Muscle layer of colon (tissue), 2 donors: ENCODE results near the gene GPR42.

ENCODE experiments used
- H3K27ac ChIP-seq: one replicate; pipeline ENCODE4 v1.7.0; 2013; ENCODE audit warnings: low read depth, mild to moderate bottlenecking, low read length, moderate library complexity
- H3K27me3 ChIP-seq, 2 donors: one replicate each; pipeline ENCODE4 v1.7.0; 2013; ENCODE audit warnings: low read length in 2 of 2, mild to moderate bottlenecking in 2 of 2; ENCODE audit not compliant: insufficient read depth in 2 of 2, control insufficient read depth in 1 of 2
- H3K36me3 ChIP-seq: one replicate; pipeline ENCODE4 v1.7.0; 2013; ENCODE audit warnings: mild to moderate bottlenecking, low read length; ENCODE audit not compliant: insufficient read depth
- H3K4me1 ChIP-seq: one replicate; pipeline ENCODE4 v1.7.0; 2013; ENCODE audit warnings: mild to moderate bottlenecking, low read length; ENCODE audit not compliant: insufficient read depth
- H3K4me3 ChIP-seq, 2 donors: one replicate each; pipeline ENCODE4 v1.7.0; 2013; ENCODE audit warnings: low read length in 2 of 2, low read depth in 1 of 2, mild to moderate bottlenecking in 1 of 2, moderate library complexity in 1 of 2
- H3K9ac ChIP-seq: one replicate; pipeline ENCODE4 v1.7.0; 2013; ENCODE audit warnings: low read length
- H3K9me3 ChIP-seq: one replicate; pipeline ENCODE4 v1.7.0; 2013; ENCODE audit warnings: mild to moderate bottlenecking, low read length
- donor health status: abdominal sarcoma.
- donor health status: Adenocarcinoma of cecum.

Gene GPR42

DNA sequence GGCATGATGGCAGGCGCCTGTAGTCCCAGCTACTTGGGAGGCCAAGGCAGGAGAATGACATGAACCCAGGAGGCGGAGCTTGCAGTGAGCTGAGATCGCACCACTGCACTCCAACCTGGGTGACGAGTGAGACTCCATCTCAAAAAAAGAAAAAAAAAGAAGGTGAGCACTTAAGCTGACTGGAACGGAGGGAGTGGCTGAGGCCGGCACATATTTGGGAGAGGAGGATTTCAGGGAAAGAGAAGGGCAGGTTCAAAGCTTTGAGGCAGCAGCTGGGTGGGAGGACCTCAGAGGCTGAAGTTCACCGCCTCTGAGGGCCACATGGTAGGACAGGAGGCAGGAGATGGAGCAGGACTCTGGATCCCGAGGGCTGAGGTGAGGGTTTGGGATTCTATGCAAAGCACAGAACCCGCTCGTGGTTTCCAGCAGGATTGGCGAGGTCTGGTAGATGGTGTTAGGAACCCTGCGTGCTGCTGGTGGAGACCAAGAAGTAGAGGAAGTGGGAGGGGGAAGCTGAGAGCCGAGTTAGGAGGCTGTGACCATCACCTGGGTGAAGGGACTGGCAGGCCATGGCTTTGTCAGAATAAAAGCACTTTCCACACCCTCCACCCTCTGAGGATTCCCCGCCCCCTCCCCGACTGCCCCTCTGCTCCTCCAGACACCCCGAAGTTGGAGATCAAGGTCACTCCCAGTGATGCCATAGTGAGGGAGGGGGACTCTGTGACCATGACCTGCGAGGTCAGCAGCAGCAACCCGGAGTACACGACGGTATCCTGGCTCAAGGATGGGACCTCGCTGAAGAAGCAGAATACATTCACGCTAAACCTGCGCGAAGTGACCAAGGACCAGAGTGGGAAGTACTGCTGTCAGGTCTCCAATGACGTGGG, 33.5 kb upstream of the GPR42 start:
- Histone ChIP-seq H3K27ac (no peak overlapping the region), H3K4me3 (no peak overlapping the region)

GRCh38 chr19:35337984-35338296, 32.9 kb upstream of the GPR42 start:
- Histone ChIP-seq H3K9me3 (no peaks in the 10 kb centered on the region), H3K9ac (no peak overlapping the region), H3K4me3 (no peak overlapping the region), H3K36me3 (no peaks in the 10 kb centered on the region), H3K27ac (no peak overlapping the region), H3K27me3 (no peaks in the 10 kb centered on the region), H3K4me1 (no peaks in the 10 kb centered on the region)

More for the DNA sequence above, 33.5 kb upstream of the GPR42 start:
- H3K9ac ChIP-seq: no peak overlapping the region
- no peaks in the 10 kb centered on the region for H3K27me3 ChIP-seq
- H3K9me3 ChIP-seq: no peaks in the 10 kb centered on the region
- H3K4me1 ChIP-seq: no peaks in the 10 kb centered on the region
- H3K36me3 ChIP-seq: no peaks in the 10 kb centered on the region

GRCh38 chr19:35340431-35340830, 30.4 kb upstream of the GPR42 start:
- Histone ChIP-seq H3K9ac (no peak overlapping the region), H3K4me3 (no peak overlapping the region), H3K9me3 (no peaks in the 10 kb centered on the region), H3K36me3 (no peaks in the 10 kb centered on the region), H3K4me1 (no peaks in the 10 kb centered on the region), H3K27me3 (peaks cover 0 to 4% of the 10 kb centered on the region in 2 donors), H3K27ac (no peak overlapping the region)

- no peak overlapping the region for H3K4me3 ChIP-seq
- H3K9me3 ChIP-seq: no peaks in the 10 kb centered on the region
- H3K36me3 ChIP-seq: no peaks in the 10 kb centered on the region
- peaks cover 0 to 4% of the 10 kb centered on the region in 2 donors for H3K27me3 ChIP-seq
- H3K27ac ChIP-seq: no peak overlapping the region
- no peaks in the 10 kb centered on the region for H3K4me1 ChIP-seq
- H3K9ac ChIP-seq: no peak overlapping the region
These were observed 29.9 kb upstream of the GPR42 start for GRCh38 chr19:35341006-35341405.

DNA sequence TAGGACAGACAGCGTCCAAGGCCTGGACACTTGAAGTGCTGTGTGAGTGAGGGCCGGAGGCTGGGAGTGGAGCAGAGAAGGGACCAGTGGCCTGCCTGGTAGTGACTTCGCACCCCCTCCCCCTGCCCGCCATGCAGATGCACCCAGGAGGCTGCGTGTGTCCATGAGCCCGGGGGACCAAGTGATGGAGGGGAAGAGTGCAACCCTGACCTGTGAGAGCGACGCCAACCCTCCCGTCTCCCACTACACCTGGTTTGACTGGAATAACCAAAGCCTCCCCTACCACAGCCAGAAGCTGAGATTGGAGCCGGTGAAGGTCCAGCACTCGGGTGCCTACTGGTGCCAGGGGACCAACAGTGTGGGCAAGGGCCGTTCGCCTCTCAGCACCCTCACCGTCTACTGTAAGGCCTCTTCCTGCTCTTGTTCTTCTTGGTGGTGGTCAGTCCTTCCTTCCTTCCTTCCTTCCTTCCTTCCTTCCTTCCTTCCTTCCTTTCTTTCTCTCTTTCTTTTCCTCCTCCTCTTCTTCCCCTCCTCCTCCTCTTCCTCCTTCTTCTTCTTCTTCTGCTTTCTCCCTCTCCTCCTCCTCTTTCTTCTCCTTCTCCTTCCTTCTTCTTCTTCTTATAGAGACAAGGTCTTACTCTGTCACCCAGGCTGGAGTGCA, 29.2 kb upstream of the GPR42 start:
- H3K4me3 ChIP-seq: no peak overlapping the region
- H3K36me3 ChIP-seq: no peaks in the 10 kb centered on the region

GRCh38 chr19:35342430-35342829, 28.4 kb upstream of the GPR42 start:
- no peaks in the 10 kb centered on the region for H3K4me1 ChIP-seq
- H3K4me3 ChIP-seq: no peak overlapping the region
- H3K9me3 ChIP-seq: no peaks in the 10 kb centered on the region
- H3K36me3 ChIP-seq: no peaks in the 10 kb centered on the region
- H3K27me3 ChIP-seq: peaks cover 0 to 4% of the 10 kb centered on the region in 2 donors
- H3K9ac ChIP-seq: no peak overlapping the region
- H3K27ac ChIP-seq: no peak overlapping the region

More for the DNA sequence above, 29.2 kb upstream of the GPR42 start:
- Histone ChIP-seq H3K9me3 (no peaks in the 10 kb centered on the region), H3K4me1 (no peaks in the 10 kb centered on the region), H3K27me3 (peaks cover 0 to 4% of the 10 kb centered on the region in 2 donors), H3K27ac (no peak overlapping the region), H3K9ac (no peak overlapping the region)

DNA sequence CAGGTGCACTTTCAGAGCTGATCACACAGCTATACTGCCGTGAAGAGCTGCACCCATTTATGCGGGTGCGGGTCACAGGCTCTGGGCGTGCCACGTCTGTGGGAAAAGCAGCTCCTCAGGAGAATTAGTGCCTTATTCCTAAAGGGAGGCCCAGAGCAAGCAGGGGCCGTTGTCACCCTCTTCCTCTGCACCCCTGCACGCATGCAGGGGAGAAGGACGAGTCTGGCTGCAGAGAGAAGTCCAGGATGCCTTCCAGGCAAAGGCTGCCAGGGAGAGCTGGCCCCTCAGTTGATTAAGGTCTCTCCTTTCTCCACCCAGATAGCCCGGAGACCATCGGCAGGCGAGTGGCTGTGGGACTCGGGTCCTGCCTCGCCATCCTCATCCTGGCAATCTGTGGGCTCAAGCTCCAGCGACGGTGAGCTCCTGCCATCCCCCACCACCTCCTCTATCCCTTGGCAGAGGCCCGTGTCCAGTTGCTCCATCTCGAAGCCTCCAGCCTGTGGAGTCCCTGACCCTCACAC, 26.3 kb upstream of the GPR42 start:
- peaks cover 0 to 4% of the 10 kb centered on the region in 2 donors for H3K27me3 ChIP-seq
- no peak overlapping the region for H3K9ac ChIP-seq
- no peaks in the 10 kb centered on the region for H3K9me3 ChIP-seq
- H3K4me1 ChIP-seq: no peaks in the 10 kb centered on the region
- H3K36me3 ChIP-seq: no peaks in the 10 kb centered on the region
- H3K4me3 ChIP-seq: no peak overlapping the region
- no peak overlapping the region for H3K27ac ChIP-seq

- Histone ChIP-seq H3K4me3 (no peak overlapping the region), H3K27ac (no peak overlapping the region), H3K4me1 (no peaks in the 10 kb centered on the region), H3K9me3 (no peaks in the 10 kb centered on the region), H3K36me3 (no peaks in the 10 kb centered on the region), H3K9ac (no peak overlapping the region), H3K27me3 (peaks cover 0 to 4% of the 10 kb centered on the region in 2 donors)
These were observed 25.2 kb upstream of the GPR42 start for GRCh38 chr19:35345671-35346111.

DNA sequence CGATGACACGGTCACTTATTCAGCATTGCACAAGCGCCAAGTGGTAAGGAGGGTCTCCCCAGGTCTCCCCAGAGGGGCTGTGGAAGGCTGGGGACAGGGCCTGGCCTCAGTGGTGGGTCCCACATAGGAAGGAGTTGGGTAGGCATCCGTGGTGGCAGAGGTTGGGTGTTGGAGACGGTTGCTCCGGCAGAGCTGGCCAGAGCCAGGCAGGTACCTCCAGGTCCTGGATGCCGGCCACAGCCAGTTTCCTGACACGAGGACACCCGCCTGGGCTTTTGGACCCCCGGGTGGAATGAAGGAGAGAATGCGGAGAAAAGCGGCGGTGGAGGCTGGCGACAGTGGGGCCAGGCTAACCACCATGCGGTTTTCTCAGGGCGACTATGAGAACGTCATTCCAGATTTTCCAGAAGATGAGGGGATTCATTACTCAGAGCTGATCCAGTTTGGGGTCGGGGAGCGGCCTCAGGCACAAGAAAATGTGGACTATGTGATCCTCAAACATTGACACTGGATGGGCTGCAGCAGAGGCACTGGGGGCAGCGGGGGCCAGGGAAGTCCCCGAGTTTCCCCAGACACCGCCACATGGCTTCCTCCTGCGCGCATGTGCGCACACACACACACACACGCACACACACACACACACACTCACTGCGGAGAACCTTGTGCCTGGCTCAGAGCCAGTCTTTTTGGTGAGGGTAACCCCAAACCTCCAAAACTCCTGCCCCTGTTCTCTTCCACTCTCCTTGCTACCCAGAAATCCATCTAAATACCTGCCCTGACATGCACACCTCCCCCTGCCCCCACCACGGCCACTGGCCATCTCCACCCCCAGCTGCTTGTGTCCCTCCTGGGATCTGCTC, 24.4 kb upstream of the GPR42 start:
- H3K9ac ChIP-seq: no peak overlapping the region
- no peaks in the 10 kb centered on the region for H3K4me1 ChIP-seq
- H3K36me3 ChIP-seq: no peaks in the 10 kb centered on the region
- H3K27me3 ChIP-seq: peaks cover 0 to 4% of the 10 kb centered on the region in 2 donors
- H3K9me3 ChIP-seq: no peaks in the 10 kb centered on the region
- H3K4me3 ChIP-seq: no peak overlapping the region
- no peak overlapping the region for H3K27ac ChIP-seq

- Histone ChIP-seq H3K27ac (no peak within 1 kb of the TSS), H3K36me3 (no peaks in the 10 kb centered on the region), H3K27me3 (peaks cover 0 to 11% of the 10 kb centered on the region in 2 donors), H3K9ac (no peak within 1 kb of the TSS), H3K4me1 (no peaks in the 10 kb centered on the region), H3K4me3 (no peak within 1 kb of the TSS), H3K9me3 (no peaks in the 10 kb centered on the region)
These were observed 23.5 kb upstream of the GPR42 start, which contains the start of gene FFAR1 for GRCh38 chr19:35347171-35347929. FFAR1 (plus strand) TSS chr19:35347902; CDS start chr19:35351552, 3,650 bp downstream.
